ENCODE data around the gene SIRPA.

SIRPA gene

DNA sequence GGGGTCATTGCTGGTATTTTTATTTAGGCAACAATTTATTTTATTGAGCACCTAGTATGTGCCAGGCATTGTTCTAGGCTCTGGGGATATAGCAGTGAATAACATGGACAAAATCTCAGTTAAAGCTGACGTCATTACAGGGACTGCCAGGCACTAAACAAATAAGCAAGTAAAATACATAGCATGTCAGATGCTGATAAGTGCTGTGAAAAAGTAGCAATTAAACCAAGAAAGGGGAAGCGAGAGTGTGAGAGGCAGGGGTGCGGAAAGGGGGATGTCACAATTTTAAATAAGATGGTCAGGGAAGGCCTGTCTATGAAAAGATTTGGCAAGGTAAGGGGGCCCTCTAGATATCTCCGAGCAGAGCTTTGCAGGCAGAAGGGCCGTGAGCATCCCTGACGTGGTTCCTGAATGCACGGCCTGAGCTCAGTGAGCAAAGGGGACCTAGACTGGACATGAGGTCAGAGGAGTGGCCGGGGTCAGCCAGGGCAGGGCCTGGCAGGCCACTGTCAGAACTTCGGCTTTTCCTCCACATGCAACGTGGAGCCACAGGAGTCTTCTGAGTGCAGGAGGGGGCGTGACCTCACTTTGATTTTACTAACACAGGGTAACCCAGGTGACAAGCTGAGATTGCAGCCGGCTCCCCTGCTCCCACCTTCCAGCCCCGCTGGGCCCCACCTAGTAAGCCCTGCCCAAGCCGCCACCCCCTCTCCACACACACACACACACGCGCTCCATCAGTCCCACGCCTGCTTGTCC, 24.2 kb upstream of the SIRPA start:
- DNase-seq = no peak

GRCh38 chr20:1871807-1872458, 23.3 kb upstream of the SIRPA start:
- no peak for DNase-seq

- no peak for DNase-seq
Measured at GRCh38 chr20:1872459-1873097, 22.6 kb upstream of the SIRPA start.

DNA sequence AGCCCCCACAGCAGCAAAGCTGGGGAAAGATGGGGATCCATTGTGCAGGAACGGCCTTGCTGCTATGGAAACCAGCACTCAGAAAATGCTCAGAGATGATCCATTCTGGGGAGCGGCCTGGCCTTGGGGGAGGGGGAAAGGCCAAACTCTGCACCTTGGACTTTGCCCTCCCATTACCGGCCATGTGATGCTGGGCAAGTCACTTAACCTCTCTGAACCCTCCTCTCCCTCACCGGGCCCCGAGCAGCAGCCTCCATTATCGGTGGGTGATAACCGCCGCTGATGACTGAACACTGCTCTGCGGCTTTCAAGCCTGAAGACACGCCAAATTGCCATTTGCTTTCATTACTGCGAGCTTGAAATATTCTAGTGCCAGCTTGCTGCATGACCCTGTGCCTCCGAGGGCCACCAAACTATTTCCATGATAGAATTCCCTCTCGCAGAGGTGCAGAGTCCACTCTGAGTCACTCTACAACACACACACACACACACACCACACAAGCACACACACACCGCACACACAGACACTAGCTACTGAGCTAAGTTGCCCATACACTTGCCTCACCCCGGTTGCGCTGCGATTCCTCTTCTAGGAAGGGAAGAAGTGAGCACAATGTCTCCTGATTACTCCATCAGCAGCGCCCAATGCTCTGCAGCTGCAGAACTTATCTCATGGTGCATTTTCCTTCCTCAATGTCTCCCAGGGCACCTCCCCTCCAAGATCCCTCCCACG, 20.6 kb upstream of the SIRPA start:
- no peak for DNase-seq

- no peak for DNase-seq
Measured at GRCh38 chr20:1875183-1875554, 20.0 kb upstream of the SIRPA start.

DNA sequence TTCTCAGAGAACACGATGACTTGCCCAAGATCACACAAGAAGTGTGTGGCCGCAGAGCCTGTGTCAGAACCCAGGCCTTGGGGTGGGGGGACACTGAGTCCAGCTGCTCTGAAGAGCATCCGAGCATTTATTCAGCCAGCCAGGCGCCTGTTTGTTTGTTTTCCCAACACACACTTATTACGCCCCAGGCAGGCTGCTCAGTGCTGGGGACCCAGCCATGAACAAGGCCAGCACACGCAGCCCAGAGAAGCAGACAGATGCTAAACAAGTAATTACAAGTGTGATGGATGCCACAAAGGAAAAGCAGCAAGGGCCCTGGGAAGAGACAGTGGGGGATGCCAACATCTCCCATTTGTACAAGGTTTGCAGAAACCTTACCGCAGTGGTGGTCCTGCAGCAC, 19.4 kb upstream of the SIRPA start:
- no peak for DNase-seq

- no peak for DNase-seq
Measured at GRCh38 chr20:1876217-1876921, 18.8 kb upstream of the SIRPA start.

DNA sequence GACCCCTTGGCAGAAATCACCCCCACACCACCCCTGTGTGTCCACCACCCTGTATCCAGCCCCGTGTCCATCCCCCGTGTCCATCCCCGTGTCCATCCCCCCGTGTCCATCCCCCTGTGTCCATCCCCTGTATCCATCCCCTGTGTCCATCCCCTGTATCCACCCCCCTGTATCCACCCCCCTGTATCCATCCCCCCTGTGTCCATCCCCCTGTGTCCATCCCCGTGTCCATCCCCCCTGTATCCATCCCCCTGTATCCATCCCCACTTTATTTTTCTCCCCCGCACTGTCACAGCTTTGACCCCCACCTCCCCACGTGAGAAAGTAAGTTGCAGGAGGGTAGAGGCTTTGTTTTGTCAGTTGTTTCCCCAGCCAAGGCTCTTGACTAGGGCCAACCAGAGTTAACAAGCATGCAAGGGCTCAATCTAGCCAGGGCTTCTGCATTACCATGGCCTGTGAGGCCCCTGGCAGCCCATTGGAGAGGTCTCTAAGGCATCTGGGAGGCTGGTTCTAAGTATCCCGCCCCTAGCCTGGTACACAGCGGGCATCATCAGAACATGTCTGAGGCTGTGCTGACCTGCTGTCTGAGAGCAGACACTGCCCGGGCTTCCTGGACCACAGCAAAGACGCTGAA, 18.1 kb upstream of the SIRPA start:
- no peak for DNase-seq

DNA sequence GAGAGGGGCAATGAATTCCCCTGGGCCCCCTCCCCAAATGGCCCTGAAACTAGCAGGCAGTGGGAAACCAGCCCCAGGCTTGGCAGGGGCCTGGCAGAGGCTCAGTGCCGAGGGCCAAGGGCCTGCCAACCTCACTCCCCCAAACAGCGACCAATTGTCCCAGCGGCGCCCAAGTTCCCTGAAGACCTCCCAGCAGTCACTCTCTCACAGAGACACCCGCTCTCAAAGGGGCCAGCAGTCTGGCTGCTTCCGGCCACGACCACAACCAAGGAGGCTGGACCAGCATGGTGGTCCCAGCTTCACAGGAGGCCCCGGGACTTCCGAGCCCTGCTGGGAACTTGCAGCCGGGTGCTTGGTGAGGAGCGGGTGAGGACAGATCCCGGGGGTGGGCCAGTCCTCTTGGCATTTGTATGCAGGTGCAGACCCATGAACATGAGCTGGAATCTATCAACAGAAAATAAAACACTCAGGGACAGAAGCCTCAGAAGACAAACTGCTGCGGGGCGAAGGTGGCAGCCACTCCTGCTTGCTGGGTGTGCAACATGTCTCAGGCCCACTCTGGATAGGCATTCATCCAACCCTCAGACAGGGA, 17.5 kb upstream of the SIRPA start:
- DNase-seq = no peak

DNA sequence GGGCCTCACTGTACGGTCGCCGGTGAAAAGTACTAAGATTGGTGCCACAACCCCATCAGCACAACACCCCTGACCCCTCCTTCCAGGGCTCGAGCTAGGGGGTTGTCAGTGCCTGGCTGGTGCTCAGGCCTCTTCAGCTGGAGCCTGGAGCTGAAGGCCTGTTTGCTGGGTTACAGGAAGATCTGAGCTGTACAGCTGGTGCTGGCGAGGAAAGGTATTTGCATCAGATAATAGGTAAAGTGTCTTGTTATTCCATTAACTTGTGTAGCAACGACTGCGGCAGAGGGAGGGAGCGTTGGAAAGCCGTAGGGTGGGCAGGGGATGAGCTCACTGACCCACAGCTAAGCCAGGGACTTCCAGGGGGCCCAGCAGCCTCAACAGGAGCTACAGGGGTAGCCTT, 15.8 kb upstream of the SIRPA start:
- DNase-seq = no peak

DNA sequence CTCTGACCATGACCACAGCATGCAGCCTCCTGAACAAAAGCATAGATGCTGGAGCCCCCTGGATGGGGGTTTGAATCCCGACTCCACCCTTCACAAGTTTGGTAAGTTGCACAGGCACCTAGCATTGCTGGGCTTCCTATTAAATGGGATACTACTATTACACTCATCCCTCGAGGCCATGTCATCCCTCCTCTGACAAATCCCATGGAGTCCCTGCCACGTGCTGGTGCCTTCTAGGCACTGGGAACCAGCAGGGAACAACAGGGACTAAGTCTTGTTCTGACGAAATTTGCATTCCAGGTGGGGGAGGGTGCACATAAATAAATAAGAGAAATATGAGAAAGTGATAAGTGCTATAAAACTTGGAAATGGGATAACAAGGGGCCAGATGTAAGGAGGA, 15.3 kb upstream of the SIRPA start:
- no peak for DNase-seq

- no peak for DNase-seq
Measured at GRCh38 chr20:1880529-1881239, 14.5 kb upstream of the SIRPA start.

DNA sequence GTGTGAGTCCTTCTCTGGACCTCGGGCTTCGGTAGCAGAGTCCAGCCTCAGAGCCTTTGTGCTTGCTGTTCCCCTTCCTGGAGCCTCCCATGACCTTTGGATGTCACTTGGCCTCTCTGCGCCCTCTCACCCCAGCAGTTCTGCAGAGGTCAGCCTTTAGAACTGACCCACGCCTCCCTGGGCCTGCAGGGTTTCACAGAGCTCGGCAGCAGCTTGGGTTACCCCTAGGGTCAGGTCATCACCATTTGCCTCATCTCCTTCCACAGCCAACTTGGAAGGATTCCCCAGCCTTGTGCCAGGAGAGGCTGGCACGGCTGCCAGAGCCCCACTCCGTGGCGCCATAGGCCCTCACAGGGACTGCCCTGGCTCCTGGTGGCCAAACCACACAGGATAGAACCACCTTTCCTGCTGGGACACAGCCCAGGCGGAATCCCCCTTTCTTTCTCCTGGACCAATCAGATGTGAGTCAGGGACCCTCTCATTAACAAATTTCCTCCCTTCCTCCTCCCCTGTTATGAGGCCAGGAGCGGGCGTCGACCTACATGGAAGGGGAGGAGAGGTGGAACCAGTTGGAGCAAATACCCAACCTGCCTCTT, 13.9 kb upstream of the SIRPA start:
- DNase-seq = no peak

DNA sequence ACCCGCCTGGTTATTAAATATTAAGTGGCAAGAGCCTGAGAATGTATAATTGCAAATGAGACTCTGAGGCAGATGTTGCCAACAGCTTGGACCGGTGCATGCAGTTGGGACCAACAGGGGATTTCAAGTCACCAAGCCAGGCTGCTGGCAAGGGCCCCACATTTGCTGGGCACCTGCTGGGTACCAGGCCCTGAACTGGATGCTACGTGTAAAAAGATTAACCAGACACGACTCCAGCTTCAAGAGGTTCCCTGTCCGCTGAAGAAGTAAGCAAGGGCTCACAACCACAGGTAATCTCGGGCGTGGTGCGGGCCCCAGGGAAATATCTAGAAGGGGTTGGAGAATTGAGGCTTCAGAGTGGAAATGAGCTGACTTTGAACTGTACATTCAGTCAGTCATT, 13.2 kb upstream of the SIRPA start:
- DNase-seq = no peak

- DNase-seq = no peak
Measured at GRCh38 chr20:1883986-1884385, 11.2 kb upstream of the SIRPA start.

- no peak for DNase-seq
Measured at GRCh38 chr20:1885254-1885653, 10.0 kb upstream of the SIRPA start.

GRCh38 chr20:1885940-1886693, 9.1 kb upstream of the SIRPA start:
- DNase-seq = no peak

GRCh38 chr20:1887321-1887720, 7.9 kb upstream of the SIRPA start:
- DNase-seq = peak in 1 of 2 experiments; percentile 81

GRCh38 chr20:1887756-1888155, 7.5 kb upstream of the SIRPA start:
- no peak for DNase-seq

DNA sequence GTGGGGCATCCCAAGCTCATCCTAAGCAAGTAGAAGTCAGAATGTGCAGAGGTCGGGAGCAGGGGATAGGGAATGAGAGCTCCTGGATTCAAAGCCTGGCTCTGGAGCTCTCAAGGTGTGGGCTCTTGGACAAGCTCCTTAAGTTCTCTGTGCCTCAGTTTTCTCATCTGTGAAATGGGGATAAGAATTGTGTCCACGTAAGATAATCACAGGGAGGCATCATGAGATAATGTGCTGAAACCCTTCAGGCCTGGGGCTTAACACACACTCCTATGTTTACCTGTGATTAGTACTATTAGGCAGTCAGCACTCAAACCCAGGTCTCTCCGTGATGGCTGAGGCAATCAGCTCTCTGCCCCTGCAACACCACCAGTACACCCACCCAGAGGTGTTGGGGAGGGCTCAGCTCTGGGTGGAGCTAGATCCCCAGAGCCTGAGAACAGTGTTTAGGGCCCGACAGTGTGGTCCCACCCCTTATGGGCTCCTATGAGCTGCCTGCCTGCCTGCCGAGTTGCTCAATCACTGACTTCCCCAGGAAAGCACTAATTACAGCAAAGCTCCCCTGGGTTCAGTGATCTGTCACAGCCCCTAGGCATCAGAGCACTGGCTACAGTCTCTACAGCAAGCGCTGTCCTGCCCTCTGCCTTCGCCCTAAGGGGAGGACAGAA, 6.3 kb upstream of the SIRPA start:
- DNase-seq = no peak
